Neural crest cell (in vitro differentiated cells): ENCODE results near the gene KCNF1. TPM values are rescaled to one million over a fixed set of nuclear protein-coding genes. Genes with fewer than 3 reads are reported as not detected.

ENCODE experiments used
- DNase-seq: peaks from one replicate; pipeline ENCODE4 v3.0.0; 2021; ENCODE audit warnings: low read depth, mixed read lengths, low spot score
- H3K27ac Mint-ChIP-seq: one replicate; pipeline ENCODE4 v1.8.0; 2021; ENCODE audit warnings: mild to moderate bottlenecking, mixed read lengths; ENCODE audit not compliant: unreplicated experiment
- H3K27me3 Mint-ChIP-seq: 2 replicates; pipeline ENCODE4 v1.8.0; 2021; ENCODE audit warnings: low read depth, mild to moderate bottlenecking, mixed read lengths
- H3K36me3 Mint-ChIP-seq: 2 replicates; pipeline ENCODE4 v1.8.0; 2021; ENCODE audit warnings: low read depth, mild to moderate bottlenecking, mixed read lengths
- H3K4me1 Mint-ChIP-seq: 2 replicates; pipeline ENCODE4 v1.8.0; 2021; ENCODE audit warnings: mixed read lengths
- H3K4me3 Mint-ChIP-seq: one replicate; pipeline ENCODE4 v1.8.0; 2021; ENCODE audit warnings: mild to moderate bottlenecking, mixed read lengths
- H3K9me3 Mint-ChIP-seq: 2 replicates; pipeline ENCODE4 v1.8.0; 2021; ENCODE audit warnings: mixed read lengths
- total RNA-seq: library from RNA; stranded (reverse); gene quantifications from 2 replicates; pipeline ENCODE4 v1.2.1, GENCODE V29; 2021
- TF ChIP-seq, protein P1 (sequence below): fragments of 200-600 bp; sonication (generic); conservative IDR thresholded peaks from 2 replicates; pipeline ENCODE4 v1.5.0; 2021; ENCODE audit warnings: antibody characterized with exemption, mild to moderate bottlenecking

KCNF1 gene
- total RNA-seq, 1 donor from 2014 or later: 1.1 TPM

DNA sequence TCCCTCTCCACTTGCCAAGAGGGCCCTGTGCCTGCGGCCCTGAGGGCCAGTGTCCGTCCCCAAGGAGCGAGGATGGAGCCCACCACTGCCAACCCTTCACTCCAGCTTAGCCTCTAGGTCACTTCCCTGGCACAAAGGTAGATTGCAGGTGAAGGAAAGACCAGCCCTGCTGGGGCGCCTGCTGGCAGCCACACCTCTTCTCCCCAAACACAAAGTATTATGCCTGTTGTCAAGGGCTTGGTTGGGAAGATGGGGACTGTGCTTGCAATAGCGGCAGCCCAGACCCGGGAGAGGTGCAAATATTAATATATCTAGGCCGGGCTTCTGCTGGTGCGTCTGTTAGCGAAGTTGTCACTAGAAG lies 7.7 kb downstream of the KCNF1 start:
- H3K4me3 Mint-ChIP-seq: no peak overlapping the region

DNA sequence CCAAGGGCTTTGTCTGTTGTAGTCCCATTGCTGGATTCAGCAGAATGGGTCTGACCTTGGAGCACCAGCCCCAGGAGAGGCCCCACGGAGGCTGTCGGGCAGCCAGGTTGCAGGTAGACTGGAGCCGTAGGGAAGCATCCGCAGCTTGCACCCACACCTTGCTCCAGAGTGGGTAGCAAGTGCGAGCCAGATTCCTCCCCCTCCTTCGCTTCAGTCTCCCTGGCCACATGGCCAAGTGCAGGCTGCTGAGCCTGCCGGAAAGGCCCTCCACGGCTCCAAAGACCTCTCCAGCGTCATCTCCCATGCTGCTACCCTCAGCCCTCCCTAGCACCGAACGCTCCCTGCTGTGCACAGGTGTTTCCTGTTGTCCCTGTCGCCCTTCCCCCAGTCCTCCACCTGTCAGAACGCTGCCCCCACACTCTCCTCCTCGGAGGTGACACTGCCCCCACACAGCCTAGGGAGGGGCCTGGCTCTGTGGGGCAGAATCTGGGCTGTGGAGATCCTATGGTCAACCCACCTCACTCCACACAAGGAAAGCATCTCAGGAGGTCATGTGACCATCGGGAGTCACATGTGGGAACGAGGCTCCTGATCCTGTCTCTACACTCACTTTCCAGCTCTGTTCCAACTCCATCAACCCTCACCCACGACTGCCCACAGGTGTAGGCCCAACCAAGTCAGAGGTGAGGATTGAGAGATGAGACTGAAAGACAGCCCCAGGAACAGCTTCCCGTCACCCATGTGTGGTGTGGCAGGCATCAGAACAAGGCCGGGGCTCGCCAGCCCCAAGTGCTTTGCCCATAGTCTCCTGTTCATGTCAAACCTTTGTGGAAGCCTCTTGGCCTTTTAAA lies 8.3 kb downstream of the KCNF1 start:
- H3K27me3 Mint-ChIP-seq: peaks cover 7% of the 10 kb centered on the region

More for the DNA sequence above, 7.7 kb downstream of the KCNF1 start:
- H3K27me3 Mint-ChIP-seq: peaks cover 13% of the 10 kb centered on the region
- no peaks in the 10 kb centered on the region for H3K4me1 Mint-ChIP-seq
- DNase-seq: no peak
- no peaks in the 10 kb centered on the region for H3K36me3 Mint-ChIP-seq
- H3K27ac Mint-ChIP-seq: no peak overlapping the region
- no peaks in the 10 kb centered on the region for H3K9me3 Mint-ChIP-seq
- TF ChIP-seq, protein P1, sequence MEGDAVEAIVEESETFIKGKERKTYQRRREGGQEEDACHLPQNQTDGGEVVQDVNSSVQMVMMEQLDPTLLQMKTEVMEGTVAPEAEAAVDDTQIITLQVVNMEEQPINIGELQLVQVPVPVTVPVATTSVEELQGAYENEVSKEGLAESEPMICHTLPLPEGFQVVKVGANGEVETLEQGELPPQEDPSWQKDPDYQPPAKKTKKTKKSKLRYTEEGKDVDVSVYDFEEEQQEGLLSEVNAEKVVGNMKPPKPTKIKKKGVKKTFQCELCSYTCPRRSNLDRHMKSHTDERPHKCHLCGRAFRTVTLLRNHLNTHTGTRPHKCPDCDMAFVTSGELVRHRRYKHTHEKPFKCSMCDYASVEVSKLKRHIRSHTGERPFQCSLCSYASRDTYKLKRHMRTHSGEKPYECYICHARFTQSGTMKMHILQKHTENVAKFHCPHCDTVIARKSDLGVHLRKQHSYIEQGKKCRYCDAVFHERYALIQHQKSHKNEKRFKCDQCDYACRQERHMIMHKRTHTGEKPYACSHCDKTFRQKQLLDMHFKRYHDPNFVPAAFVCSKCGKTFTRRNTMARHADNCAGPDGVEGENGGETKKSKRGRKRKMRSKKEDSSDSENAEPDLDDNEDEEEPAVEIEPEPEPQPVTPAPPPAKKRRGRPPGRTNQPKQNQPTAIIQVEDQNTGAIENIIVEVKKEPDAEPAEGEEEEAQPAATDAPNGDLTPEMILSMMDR: no peak

DNA sequence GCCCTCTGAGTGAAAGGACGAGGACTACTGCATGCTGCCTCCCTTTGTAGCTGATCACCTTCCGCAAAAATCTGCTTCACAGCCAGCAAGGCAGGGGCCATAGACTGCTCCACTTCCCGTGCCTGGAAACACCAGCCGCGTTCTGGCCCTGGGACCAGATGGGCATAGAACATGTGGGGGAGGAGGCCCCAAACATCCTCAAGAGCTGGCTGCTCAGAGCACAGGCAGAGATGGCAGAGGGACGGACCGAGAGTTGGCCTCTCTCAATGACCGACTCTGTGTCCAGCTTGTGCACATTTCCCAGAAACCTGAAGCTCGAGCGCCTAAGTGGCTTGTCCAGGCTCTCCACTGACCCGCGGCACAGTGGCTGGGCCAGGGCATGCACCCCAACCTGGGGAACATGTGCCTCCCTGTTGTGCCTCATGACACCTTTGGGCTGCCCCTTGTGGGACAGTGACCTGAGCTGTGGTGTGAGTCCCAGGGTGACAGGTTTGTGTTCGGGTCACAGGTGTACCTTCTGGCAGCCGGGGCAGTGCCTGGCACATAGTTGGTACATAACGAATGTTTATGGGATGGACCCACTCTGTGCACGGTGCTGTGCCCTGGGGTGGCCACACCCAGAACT lies 9.1 kb downstream of the KCNF1 start:
- Mint-ChIP-seq H3K9me3 (no peaks in the 10 kb centered on the region), H3K4me1 (no peaks in the 10 kb centered on the region), H3K36me3 (no peaks in the 10 kb centered on the region), H3K27me3 (peaks cover 8% of the 10 kb centered on the region), H3K4me3 (no peak overlapping the region), H3K27ac (no peak overlapping the region)
- no peak for DNase-seq
- TF ChIP-seq, protein P1: no peak

More for the DNA sequence above, 8.3 kb downstream of the KCNF1 start:
- no peaks in the 10 kb centered on the region for H3K36me3 Mint-ChIP-seq
- no peak overlapping the region for H3K27ac Mint-ChIP-seq
- TF ChIP-seq, protein P1: no peak
- H3K4me1 Mint-ChIP-seq: no peaks in the 10 kb centered on the region
- H3K9me3 Mint-ChIP-seq: no peaks in the 10 kb centered on the region
- no peak overlapping the region for H3K4me3 Mint-ChIP-seq
- DNase-seq: no peak

DNA sequence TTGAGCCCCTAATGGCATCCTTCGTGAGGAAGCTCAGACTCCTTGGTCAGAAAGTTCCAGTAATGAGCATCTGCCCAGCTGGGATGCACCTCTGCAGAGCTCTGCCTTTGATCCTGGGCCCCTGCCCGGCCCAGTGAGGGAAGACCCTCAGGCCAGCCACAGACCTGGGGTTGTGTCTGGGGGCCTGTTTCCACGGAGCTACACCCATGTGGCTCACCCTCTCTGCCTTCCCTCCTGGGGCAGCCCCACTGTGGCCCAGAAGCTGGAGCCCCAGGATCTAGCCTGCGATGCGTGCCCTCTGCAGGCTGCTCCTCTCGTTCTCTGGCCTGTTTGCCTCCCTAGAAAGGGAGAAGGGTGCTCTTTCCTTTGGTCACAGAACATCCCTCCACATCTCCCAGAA lies 9.8 kb downstream of the KCNF1 start:
- DNase-seq: no peak
- TF ChIP-seq, protein P1: no peak
- Mint-ChIP-seq H3K36me3 (no peaks in the 10 kb centered on the region), H3K4me1 (peaks cover 4% of the 10 kb centered on the region), H3K9me3 (no peaks in the 10 kb centered on the region), H3K27ac (no peak overlapping the region), H3K4me3 (no peak overlapping the region), H3K27me3 (peaks cover 14% of the 10 kb centered on the region)

DNA sequence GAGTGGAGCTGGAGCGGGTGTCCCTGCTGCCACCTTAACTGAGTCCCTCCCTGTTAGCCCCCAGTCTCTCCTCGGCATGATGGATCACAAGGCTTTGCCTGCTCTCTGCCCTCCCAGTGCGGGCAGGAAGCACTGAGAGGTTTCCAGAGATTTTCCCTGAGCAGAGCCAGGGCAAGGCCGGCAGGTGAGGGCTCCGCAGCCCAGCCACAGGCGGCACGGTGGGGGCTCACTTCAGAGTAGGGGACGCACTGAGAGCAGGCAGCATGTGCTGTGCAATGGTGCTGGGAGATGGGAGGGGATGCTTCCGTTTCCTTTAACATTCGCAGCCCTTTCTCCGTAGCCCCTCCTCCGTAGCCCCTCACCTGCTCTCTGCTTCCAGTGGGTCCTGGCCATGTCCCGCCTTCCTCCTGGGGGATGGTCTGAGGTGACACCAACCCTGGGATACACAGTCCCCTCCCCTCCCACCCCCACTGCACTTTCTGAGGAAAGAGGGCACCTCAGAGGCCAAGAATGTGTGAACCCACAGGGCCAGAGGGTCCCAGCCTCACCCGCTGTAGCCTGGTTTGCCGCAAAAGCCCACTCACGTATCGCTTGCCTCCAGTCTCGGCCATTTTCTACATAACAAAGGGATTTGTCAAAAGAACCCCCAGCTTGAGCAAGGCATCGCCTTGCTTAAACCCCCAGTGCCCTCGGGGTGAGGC lies 10.7 kb downstream of the KCNF1 start:
- Mint-ChIP-seq H3K27ac (no peak overlapping the region), H3K4me1 (peaks cover 6% of the 10 kb centered on the region), H3K9me3 (no peaks in the 10 kb centered on the region), H3K4me3 (no peak overlapping the region), H3K36me3 (no peaks in the 10 kb centered on the region), H3K27me3 (peaks cover 12% of the 10 kb centered on the region)
- no peak for DNase-seq
- TF ChIP-seq, protein P1: no peak
